NCI-H146 treated with DMSO at 0.1 percent for 48 hours (cell line): ENCODE results near the gene EDN1.
"Not testable (repeated sequence)": the region's sequence is repeated elsewhere in the genome, so short reads cannot be mapped to it uniquely, and the experiment has no call there.

ENCODE experiments used
- DNase-seq: peaks from one replicate; lab custom pipeline; 2025; ENCODE audit not compliant: unreplicated experiment; lab: John Stamatoyannopoulos, UW

The EDN1 gene

GRCh38 chr6:12293931-12294807, 4.0 kb downstream of the EDN1 start:
- no peak for DNase-seq

DNA sequence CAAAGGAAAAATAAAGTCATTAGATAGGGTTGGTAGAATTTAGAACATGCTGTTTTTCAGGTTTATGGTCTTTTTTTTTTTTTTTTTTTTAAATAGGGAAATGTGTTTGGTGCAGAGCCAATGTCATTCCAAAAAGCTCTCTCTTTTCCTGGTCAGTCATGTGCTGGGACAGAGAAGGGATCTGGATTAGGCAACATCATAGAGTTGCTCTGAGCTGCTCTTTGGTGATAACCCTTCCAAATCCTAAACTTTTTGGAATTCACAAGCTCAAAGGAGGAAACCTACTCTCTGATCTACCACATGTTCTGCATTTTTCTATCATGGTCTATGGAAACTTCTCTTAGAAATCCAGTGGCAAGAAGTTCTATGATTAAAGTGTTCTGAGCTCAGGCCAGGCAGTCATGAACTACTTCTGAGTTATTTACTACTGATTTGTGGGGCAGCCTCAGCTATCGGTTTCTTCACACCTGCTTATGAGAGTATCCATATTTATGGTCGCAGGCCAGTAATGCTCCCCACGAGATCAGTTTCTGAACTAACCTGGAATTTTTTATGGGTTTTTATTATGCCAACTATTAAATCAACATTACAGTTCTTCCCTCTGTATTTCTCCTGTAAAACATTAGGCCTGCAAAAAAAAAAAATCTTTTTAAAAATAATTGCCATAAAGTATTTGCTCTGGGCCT, 4.8 kb downstream of the EDN1 start:
- no peak for DNase-seq

- DNase-seq: no peak
Observed at GRCh38 chr6:12295558-12296254, 5.5 kb downstream of the EDN1 start.

DNA sequence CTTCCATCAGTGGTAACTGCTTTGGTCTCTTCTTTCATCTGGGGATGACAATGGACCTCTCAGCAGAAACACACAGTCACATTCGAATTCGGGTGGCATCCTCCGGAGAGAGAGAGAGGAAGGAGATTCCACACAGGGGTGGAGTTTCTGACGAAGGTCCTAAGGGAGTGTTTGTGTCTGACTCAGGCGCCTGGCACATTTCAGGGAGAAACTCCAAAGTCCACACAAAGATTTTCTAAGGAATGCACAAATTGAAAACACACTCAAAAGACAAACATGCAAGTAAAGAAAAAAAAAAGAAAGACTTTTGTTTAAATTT, 6.1 kb downstream of the EDN1 start:
- DNase-seq: no peak

DNA sequence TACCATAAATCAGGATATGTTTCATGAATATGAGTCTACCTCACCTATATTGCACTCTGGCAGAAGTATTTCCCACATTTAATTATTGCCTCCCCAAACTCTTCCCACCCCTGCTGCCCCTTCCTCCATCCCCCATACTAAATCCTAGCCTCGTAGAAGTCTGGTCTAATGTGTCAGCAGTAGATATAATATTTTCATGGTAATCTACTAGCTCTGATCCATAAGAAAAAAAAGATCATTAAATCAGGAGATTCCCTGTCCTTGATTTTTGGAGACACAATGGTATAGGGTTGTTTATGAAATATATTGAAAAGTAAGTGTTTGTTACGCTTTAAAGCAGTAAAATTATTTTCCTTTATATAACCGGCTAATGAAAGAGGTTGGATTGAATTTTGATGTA, 6.4 kb downstream of the EDN1 start:
- no peak for DNase-seq

DNA sequence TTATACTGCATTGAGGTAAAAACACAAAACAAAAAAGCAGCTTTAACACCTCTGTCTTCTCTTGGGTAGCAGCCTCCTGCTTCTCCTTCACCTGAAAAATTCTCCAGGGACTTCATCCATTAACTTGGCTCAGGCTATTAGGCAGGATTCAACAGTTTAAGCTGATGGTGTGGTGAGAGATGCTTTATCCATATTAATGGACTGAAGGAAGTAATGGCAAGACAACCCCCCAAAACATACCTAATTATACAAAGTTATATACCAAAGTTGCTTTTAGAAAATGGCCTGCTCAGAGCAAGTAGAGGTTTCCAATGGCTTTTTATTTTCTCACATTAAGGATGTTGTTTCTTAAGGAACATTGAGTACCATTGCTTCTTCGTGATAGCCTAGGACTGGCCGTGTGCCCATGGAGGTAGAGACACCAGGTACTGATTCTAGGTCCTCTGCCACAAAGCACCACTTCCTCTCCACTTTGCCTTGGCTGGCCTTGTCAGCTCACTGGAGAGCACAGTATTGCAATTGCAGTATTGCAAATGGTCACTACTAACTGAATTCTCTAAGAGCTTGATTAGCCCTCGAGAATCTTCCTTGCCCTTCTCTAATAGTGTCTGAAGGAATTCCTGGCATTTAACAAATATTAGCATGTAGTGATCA, 7.3 kb downstream of the EDN1 start:
- no peak for DNase-seq

- DNase-seq: no peak
Observed at GRCh38 chr6:12298017-12298978, 8.1 kb downstream of the EDN1 start.

- no peak for DNase-seq
Observed at GRCh38 chr6:12298995-12299394, 8.8 kb downstream of the EDN1 start.

- no peak for DNase-seq
Observed at GRCh38 chr6:12301018-12301417, 10.9 kb downstream of the EDN1 start.

DNA sequence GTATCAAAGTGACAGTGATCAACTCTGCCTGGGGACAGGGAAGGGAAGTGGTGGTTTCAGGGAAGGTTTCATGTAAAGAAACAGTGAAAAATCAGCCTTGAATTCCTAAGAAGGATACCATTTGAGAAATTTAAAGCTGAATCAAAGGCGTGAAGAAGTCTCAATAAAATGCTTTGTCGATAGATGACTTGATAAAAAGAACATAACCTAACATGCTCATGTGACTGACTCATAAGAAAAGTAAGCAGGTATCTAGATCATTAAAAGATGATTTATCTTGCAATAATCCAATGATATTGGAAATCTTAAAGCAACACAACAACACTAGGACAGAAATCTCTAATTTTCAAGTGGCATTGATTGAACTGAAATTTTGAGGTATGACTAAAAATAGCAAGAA, 14.3 kb downstream of the EDN1 start:
- no peak for DNase-seq

- DNase-seq: no peak
Observed at GRCh38 chr6:12309070-12309469, 18.9 kb downstream of the EDN1 start.

DNA sequence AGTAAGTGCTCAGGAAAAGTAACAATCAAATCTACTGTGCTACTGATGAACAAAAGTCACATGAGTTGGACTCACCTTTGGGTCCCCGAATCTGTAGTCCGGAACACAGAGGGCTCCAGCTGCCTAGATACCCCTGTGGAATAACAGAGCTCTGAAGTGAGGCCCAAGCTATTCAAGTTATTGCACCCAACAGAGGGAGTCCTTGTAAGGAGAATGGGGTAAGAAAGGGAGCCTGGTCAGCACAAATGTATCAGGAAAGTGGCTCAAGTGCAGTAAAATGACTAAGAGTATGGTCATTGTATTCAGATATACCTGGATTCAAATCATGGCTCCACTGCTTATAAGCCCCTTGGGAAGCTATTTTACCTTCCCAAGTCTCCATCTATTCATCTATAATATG, 20.9 kb downstream of the EDN1 start:
- DNase-seq: no peak

- no peak for DNase-seq
Observed at GRCh38 chr6:12312736-12313135, 22.6 kb downstream of the EDN1 start.

- no peak for DNase-seq
Observed at GRCh38 chr6:12313306-12313991, 23.3 kb downstream of the EDN1 start.

GRCh38 chr6:12313992-12314589, 23.9 kb downstream of the EDN1 start:
- no peak for DNase-seq

DNA sequence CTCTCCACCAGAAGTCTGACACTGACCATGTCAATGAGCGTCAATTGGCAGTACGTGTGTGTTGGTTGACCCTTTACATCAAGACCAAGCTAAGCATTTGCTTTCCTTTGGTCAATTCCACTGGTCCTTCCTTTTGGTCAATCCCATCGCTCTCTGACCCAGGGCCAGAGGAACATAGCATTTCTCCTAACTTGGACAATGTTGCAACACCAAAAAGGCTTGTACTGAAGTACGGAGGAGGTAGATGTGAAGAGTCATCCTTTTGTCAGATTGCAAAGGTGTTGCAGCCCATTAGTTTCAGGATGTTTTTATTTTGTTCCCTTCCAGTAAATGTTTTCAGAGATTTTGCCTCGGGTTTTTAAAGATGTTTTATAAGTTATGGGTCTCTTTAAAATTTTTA, 24.6 kb downstream of the EDN1 start:
- DNase-seq: no peak

DNA sequence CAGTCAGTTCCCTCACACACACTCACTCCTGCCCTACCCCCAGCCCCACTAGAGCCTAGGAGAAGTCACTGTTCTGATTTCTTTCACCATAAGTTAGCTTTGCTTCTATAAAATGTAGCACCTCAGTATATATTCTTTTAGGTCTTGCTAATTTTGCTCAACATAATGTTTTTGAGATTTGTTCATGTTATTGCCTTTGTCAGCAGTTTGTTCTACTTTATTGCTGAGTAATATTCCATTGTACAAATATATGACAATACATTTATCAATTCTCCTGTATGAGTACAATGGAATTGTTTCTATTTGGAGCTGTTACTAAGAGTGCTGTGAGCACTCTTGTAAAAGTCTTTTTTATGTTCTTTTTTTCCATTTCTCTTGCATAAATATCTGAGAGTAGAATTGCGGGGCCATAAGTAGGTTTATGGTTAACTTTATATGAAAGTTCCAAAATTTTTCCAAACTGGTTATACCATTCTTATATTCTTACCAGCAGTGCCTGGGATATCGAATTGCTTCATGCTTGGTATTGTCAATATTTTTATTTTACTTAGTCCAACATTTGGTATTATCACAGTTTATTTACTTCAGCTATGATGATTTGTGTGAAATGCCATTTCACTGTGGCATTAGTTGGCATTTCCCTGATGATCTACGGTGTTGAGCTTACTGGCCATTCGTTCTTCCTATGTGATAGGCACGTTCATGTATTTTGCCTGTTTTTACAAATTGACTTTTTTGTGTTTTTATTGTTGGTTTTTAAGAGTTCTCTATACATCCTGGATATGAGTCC, 25.3 kb downstream of the EDN1 start:
- no peak for DNase-seq

DNA sequence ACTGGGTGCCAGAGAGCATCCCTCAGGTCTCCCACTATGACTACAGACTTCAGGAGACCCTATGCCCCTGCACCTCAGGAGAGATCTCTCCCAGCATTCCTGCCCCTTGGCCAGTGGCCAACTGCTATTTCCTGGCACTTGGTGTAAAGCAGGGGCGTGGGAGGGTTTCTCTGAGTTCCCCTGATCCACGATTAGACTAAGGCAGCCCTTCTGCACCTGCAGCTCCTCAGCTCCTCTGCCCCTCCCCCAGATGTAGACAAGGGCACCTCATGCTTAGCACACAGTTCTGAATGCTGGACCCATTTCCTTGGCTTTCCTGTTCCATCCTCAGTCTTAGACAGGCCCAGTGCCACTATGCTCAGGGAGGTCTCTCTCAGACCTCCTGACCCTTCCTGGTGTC, 28.6 kb downstream of the EDN1 start:
- no peak for DNase-seq

DNA sequence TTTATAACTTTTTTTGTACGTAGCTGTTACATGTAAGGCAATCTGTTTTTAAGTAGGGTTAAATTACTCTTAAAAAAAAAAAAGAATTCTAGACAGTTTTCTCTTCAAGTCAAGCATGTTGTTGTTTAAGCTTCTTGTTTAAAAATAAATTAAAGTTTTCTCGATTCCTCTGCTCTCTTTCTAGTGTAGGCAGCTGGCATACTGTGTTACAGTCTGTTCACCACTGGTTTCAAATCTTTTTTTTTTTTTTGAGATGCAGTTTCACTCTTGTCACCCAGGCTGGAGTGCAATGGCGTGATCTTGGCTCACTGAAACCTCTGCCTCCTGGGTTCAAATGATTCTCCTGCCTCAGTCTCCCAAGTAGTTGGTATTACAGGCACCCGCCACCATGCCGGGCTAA, 29.9 kb downstream of the EDN1 start:
- not testable (repeated sequence) for DNase-seq
